Astrocyte (in vitro differentiated cells and primary cell): ENCODE measurements around the gene MRPL48. TPM values are rescaled to one million over a fixed set of nuclear protein-coding genes. Genes with fewer than 3 reads are reported as not detected.
A peak's percentile ranks its signal among the peaks of the same experiment; 100 is the strongest.

ENCODE experiments used
- DNase-seq: peaks from one replicate; pipeline ENCODE4 v3.0.0-alpha.2; 2010; ENCODE audit warnings: low read depth
- FAIRE-seq: peaks from 2 replicates; lab custom pipeline; 2011; peaks lifted over from hg19 to GRCh38; lab: Jason Lieb, UNC
- H2AFZ ChIP-seq: 2 replicates; pipeline ENCODE4 v1.6.0; 2012; ENCODE audit warnings: low read depth, low read length, inconsistent platforms
- H3K27ac ChIP-seq: 2 replicates; pipeline ENCODE4 v1.5.1; 2011; ENCODE audit warnings: low read depth, low read length, inconsistent platforms
- H3K27me3 ChIP-seq: 2 replicates; pipeline ENCODE4 v1.6.0; 2011; ENCODE audit warnings: low read length, inconsistent platforms; ENCODE audit not compliant: insufficient read depth
- H3K36me3 ChIP-seq: 2 replicates; pipeline ENCODE4 v1.5.1; 2011; ENCODE audit warnings: low read length, inconsistent platforms; ENCODE audit not compliant: insufficient read depth
- H3K4me1 ChIP-seq: 2 replicates; pipeline ENCODE4 v1.5.1; 2011; ENCODE audit warnings: low read length, inconsistent platforms; ENCODE audit not compliant: insufficient read depth
- H3K4me2 ChIP-seq: 2 replicates; pipeline ENCODE4 v1.6.0; 2012; ENCODE audit warnings: low read length, inconsistent platforms
- H3K4me3 ChIP-seq: 2 replicates; pipeline ENCODE4 v1.5.1; 2011; ENCODE audit warnings: low read depth, mild to moderate bottlenecking, low read length, inconsistent platforms; ENCODE audit not compliant: insufficient read depth
- H3K79me2 ChIP-seq: 2 replicates; pipeline ENCODE4 v1.6.0; 2012; ENCODE audit warnings: mild to moderate bottlenecking, low read length, inconsistent platforms; ENCODE audit not compliant: insufficient read depth
- H3K9ac ChIP-seq: 2 replicates; pipeline ENCODE4 v1.6.0; 2012; ENCODE audit warnings: mild to moderate bottlenecking, low read length, inconsistent platforms
- H3K9me3 ChIP-seq: 2 replicates; pipeline ENCODE4 v1.5.1; 2012; ENCODE audit warnings: low read depth, mild to moderate bottlenecking, low read length, inconsistent platforms; ENCODE audit not compliant: insufficient read depth
- H4K20me1 ChIP-seq: 2 replicates; pipeline ENCODE4 v1.6.0; 2012; ENCODE audit warnings: low read length, inconsistent platforms; ENCODE audit not compliant: insufficient read depth
- H3K27ac Mint-ChIP-seq: one replicate; pipeline ENCODE4 v1.8.0; 2021; ENCODE audit warnings: mild to moderate bottlenecking, mixed read lengths; ENCODE audit not compliant: unreplicated experiment
- H3K27me3 Mint-ChIP-seq: one replicate; pipeline ENCODE4 v1.8.0; 2021; ENCODE audit warnings: low read depth, mixed read lengths; ENCODE audit not compliant: unreplicated experiment
- H3K36me3 Mint-ChIP-seq: one replicate; pipeline ENCODE4 v1.8.0; 2021; ENCODE audit warnings: low read depth, mixed read lengths; ENCODE audit not compliant: unreplicated experiment
- H3K4me1 Mint-ChIP-seq: one replicate; pipeline ENCODE4 v1.8.0; 2021; ENCODE audit warnings: low read depth, mixed read lengths; ENCODE audit not compliant: unreplicated experiment
- H3K4me3 Mint-ChIP-seq: one replicate; pipeline ENCODE4 v1.8.0; 2021; ENCODE audit warnings: mild to moderate bottlenecking, moderate library complexity, mixed read lengths; ENCODE audit not compliant: unreplicated experiment
- H3K9me3 Mint-ChIP-seq: one replicate; pipeline ENCODE4 v1.8.0; 2021; ENCODE audit warnings: mild to moderate bottlenecking, mixed read lengths; ENCODE audit not compliant: unreplicated experiment
- EZH2 ChIP-seq: IDR thresholded peaks from 2 replicates; pipeline ENCODE4 v1.6.1; 2012; ENCODE audit warnings: mild to moderate bottlenecking, low read length, inconsistent platforms; ENCODE audit not compliant: insufficient read depth
- total RNA-seq: library from RNA; stranded (reverse); gene quantifications from 2 replicates; pipeline ENCODE4 v1.2.1, GENCODE V29; 2021
- TF ChIP-seq, protein P1 (sequence below): IDR thresholded peaks from 2 replicates; pipeline ENCODE4 v1.5.1; 2011; ENCODE audit warnings: low read depth, mild to moderate bottlenecking, inconsistent platforms, low read length, moderate library complexity; ENCODE audit not compliant: insufficient read depth

MRPL48 gene
- total RNA-seq, 1 donor from 2014 or later, result 24.6 TPM

DNA sequence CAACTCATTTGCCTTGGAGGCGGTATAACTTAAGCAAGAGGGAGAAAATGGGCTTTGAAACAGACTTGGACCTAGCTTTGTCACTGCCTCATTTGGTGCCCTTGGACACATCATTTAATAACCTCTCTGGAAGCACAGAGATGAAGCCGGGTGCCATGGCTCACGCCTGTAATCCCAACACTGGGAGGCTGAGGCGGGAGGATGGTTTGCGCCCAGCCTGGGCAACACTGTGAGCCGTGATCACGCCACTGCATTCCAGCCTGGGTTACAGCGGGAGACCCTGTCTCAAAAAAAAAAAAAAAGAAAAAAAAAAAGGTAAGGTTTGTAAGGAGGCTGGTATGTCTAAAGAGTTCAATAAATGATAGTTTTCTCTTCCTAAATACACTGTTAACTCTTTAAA, 88.2 kb downstream of the MRPL48 start:
- Histone ChIP-seq H3K27ac (peak overlapping the region; percentile 77), H3K9me3 (no peaks in the 10 kb centered on the region), H3K9ac (peak overlapping the region; percentile 89), H3K4me3 (peak overlapping the region; percentile 83), H3K36me3 (peaks cover 14% of the 10 kb centered on the region), H3K4me2 (peak overlapping the region; percentile 84), H3K4me1 (peaks cover 5% of the 10 kb centered on the region), H2AFZ (no peak overlapping the region), H3K79me2 (peaks cover 52% of the 10 kb centered on the region), H4K20me1 (peaks cover 19% of the 10 kb centered on the region), H3K27me3 (no peaks in the 10 kb centered on the region)
- FAIRE-seq (no peak), DNase-seq (no peak)
- Mint-ChIP-seq H3K4me1 (peaks cover 12% of the 10 kb centered on the region), H3K4me3 (peak overlapping the region; percentile 99), H3K27me3 (no peaks in the 10 kb centered on the region), H3K9me3 (no peaks in the 10 kb centered on the region), H3K27ac (peak overlapping the region; percentile 96), H3K36me3 (peaks cover 9% of the 10 kb centered on the region)
- TF ChIP-seq, protein P1, sequence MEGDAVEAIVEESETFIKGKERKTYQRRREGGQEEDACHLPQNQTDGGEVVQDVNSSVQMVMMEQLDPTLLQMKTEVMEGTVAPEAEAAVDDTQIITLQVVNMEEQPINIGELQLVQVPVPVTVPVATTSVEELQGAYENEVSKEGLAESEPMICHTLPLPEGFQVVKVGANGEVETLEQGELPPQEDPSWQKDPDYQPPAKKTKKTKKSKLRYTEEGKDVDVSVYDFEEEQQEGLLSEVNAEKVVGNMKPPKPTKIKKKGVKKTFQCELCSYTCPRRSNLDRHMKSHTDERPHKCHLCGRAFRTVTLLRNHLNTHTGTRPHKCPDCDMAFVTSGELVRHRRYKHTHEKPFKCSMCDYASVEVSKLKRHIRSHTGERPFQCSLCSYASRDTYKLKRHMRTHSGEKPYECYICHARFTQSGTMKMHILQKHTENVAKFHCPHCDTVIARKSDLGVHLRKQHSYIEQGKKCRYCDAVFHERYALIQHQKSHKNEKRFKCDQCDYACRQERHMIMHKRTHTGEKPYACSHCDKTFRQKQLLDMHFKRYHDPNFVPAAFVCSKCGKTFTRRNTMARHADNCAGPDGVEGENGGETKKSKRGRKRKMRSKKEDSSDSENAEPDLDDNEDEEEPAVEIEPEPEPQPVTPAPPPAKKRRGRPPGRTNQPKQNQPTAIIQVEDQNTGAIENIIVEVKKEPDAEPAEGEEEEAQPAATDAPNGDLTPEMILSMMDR, result no peak
- TF ChIP-seq EZH2, result no peak

DNA sequence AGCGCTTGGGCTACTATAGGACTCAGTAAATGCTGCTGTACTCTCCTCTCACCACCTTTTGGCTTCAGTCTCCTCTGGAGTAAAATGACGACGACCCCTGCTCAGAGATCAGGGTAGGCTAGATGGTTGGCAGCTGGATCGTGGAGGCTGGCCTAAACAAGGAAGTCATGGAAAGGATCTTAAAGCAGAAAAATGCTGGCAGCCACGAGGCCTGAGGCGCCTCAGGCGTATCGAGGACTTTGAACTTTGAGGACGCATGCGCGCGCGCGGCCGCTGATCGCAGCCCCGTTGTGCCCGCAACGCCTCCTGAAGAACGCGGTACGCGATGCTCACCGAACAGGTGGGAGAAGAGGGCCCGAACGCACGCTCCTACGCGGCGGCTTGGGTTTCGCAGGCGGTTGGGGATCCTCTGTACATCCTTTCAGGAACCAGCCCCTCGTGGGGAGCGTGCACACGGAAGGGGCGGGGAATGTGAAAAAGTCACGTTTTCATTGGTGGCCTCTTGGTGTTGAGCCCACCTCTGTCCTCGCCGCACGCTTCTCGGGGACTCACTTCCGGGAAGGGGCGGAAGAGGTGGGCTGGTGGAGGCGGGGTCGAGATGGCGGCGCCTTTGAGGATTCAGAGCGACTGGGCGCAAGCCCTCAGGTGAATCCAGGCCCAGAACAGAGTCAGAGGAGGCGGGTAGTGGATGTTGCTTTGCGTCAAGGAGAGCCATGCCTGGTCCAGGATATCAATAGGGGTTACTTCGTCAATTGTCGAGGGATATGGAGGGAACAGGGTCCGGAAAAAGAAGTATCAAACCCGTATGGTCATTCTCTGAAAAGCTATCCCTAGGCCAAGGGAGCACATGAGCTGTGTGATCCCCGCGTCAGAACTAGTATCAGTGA, 89.0 kb downstream of the MRPL48 start, which contains the start of the genes COA4 and PAAF1:
Gene COA4, minus strand, starts transcription at position 423 of the 887 bp plus-strand sequence. CDS start 3,468 bp downstream, outside the sequence.
Gene PAAF1, plus strand, starts transcription at position 576 of the 887 bp plus-strand sequence. Its CDS starts 23 bp downstream, at position 599.
- Mint-ChIP-seq H3K36me3 (peaks cover 9% of the 10 kb centered on the region), H3K4me1 (peaks cover 12% of the 10 kb centered on the region), H3K4me3 (peak within 1 kb of the TSS; percentile 99), H3K27me3 (no peaks in the 10 kb centered on the region), H3K9me3 (no peaks in the 10 kb centered on the region), H3K27ac (peak within 1 kb of the TSS; percentile 96)
- Histone ChIP-seq H3K27ac (peak within 1 kb of the TSS; percentile 77), H2AFZ (peak within 1 kb of the TSS; percentile 94), H3K4me1 (peaks cover 5% of the 10 kb centered on the region), H4K20me1 (peaks cover 19% of the 10 kb centered on the region), H3K27me3 (no peaks in the 10 kb centered on the region), H3K4me3 (peak within 1 kb of the TSS; percentile 83), H3K9ac (peak within 1 kb of the TSS; percentile 89), H3K4me2 (peak within 1 kb of the TSS; percentile 84), H3K79me2 (peaks cover 52% of the 10 kb centered on the region), H3K36me3 (peaks cover 12% of the 10 kb centered on the region), H3K9me3 (no peaks in the 10 kb centered on the region)
- FAIRE-seq, result peak; percentile 29
- TF ChIP-seq EZH2, result no peak
- TF ChIP-seq, protein P1, result no peak
- peak; percentile 93 for DNase-seq
